GM19023 (cell line): ENCODE data around the gene GALNT7.
"Not testable (repeated sequence)": the region's sequence is repeated elsewhere in the genome, so short reads cannot be mapped to it uniquely, and the experiment has no call there.

Experiments
- ATAC-seq: cut with Tn5 transposase; IDR thresholded peaks from one replicate; pipeline ENCODE4 v1.9.1; 2021; ENCODE audit warnings: mild to moderate bottlenecking, moderate library complexity; ENCODE audit not compliant: unreplicated experiment

Gene GALNT7

GRCh38 chr4:173192375-173193162 lies 24.0 kb downstream of the GALNT7 start:
- no peak for ATAC-seq

- ATAC-seq = no peak
Observed at GRCh38 chr4:173194157-173194556, 25.5 kb downstream of the GALNT7 start.

GRCh38 chr4:173195109-173195508 lies 26.5 kb downstream of the GALNT7 start:
- ATAC-seq = no peak

DNA sequence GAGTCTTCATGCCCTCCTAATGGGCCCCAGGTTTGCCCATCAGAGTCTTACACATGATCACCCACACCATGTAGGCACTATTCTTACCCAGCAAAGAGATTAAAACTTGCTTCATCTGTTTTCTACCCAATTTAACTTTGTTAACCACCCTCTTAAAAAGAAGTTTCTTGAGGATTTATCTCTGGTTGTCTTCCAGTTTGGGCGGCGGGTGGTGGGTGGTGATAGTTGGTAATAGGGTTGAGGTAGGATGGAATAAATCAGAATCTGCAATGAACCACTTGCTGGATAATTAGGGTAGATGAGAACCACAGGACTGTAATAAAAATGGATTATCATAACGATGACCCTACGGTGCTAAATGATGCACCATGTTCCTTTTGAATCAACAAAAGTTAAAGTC lies 30.9 kb downstream of the GALNT7 start:
- no peak for ATAC-seq

DNA sequence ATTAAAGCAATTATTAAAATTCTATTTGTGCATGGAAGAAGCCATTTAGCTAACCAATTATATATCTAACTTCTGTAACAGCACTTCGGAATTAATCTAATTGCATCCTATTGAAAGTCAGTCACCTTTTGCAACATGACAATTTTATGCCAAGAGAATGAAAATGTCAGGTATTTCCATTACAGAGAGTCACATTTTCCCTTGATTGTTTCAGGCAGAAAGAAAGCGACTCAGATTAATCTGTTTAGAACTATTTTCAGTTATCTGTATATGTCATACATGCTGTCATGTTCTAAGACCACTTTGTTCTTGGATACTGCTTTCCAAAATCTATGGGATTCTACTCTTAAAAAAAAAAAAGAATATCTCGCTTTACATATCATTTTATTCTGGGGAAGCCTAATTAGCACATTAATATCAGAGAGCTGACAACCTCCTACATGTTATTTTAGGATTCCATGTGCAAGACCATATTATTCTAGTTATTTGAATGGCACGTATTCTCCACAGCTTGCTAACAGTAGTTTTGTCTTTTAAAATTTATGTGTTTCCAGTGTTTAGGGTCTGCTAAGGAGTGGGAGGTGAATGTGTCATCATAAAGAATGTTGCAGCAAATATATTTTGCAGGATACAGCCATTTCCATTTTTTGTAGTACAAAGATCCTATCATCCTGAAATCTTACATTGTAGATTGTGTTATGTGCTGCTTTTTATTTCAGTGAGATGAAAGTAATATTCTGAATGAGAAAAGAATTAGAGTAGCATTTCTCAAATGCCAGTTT lies 31.7 kb downstream of the GALNT7 start:
- no peak for ATAC-seq

- no peak for ATAC-seq
Observed at GRCh38 chr4:173202395-173202794, 33.8 kb downstream of the GALNT7 start.

- ATAC-seq = no peak
Observed at GRCh38 chr4:173205656-173206055, 37.0 kb downstream of the GALNT7 start.

GRCh38 chr4:173208420-173208819 lies 39.8 kb downstream of the GALNT7 start:
- ATAC-seq = no peak

DNA sequence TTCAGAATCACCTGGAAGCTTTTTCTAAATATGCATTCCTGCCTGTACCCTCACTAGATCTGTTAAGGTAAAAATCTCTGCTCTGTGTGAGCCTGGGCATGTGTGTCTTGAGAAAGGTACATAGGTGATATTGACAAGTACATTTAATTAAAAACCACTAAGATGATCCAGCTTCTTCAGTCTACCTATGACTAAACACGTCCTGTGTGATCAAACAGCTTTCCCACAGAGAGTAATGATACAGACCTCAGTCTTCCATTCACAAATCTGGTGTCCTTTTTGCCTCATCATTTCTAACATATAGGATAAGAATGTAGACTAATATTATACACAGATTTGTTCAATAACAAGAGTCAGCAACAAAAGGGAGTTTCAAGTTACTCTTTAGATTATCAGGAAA lies 42.6 kb downstream of the GALNT7 start:
- ATAC-seq = no peak

DNA sequence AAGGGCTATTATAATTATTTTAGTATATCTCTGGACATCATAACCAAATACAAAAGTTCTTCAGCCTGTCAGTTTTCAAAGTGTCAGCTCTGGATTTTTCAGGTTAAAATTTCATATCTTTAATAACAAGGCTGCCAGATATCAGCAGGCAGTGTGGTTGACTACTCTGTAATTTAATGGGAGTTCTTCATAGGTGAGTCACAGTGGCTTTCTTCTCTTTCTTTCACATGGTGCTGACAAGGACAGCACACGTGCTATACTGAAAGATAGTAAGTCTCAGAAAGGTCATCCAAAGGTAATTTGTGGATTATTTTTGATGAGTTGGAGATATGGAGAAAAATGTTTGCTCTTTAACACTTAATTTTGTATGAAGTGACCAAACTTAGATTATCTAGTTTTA lies 43.2 kb downstream of the GALNT7 start:
- no peak for ATAC-seq

- ATAC-seq = no peak
Observed at GRCh38 chr4:173212379-173212778, 43.8 kb downstream of the GALNT7 start.

DNA sequence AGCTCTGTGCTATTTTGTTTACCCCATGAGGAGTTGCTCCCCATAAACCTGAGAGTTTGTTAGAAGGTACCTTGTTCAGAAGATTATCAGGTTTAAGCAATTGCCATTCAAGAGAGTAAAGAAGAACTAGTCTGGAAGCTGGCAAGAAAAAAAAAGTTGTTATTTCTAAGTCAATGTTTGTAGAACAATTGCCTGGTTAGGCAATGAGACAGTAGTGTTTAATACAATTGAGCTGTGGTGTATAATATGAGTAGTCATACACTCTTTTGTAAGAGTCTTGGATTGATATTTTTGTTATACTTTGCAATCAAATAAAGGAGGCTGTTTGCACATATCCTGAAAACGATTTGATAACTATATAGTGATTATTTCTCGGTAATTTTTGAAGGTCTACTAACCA lies 44.7 kb downstream of the GALNT7 start:
- no peak for ATAC-seq

DNA sequence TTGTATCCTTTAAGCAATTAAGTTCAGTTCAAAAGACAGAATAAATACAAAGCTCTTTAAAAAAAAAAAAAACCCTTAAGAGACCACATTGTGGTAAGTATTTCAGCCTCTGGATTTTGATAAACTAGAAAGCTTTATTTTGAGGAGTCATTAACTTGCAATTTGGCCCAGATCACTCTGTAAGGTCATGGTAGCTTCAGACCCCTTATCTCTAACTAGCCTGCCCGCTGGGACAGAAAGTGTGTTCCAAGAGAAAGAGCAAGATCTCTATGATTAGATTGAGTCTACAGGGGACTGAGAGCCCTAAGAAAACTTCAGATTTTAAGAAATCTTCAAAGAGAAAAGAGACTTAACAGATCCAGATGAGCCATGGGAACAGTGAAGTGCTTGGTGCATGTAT lies 45.6 kb downstream of the GALNT7 start:
- no peak for ATAC-seq

- no peak for ATAC-seq
Observed at GRCh38 chr4:173214661-173215060, 46.0 kb downstream of the GALNT7 start.

- no peak for ATAC-seq
Observed at GRCh38 chr4:173217075-173217474, 48.5 kb downstream of the GALNT7 start.

DNA sequence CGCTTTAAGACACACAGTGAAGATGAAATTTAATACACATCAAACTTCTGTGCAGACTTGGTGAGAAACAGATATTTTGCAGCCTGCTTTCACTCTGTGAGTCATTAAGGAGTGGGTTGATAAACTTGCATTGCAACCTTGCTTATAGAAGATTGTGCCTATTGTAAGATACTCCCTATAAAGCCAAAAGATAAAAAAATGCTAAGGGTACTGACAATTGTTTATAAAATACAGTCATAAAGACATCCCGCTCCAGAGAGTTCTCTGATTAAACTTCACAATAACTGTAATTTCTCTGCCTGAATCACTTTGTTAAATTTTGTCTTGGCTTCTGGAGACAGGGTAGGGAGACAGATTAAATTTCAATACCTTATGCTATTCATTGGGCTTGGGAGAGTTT lies 49.1 kb downstream of the GALNT7 start:
- no peak for ATAC-seq

DNA sequence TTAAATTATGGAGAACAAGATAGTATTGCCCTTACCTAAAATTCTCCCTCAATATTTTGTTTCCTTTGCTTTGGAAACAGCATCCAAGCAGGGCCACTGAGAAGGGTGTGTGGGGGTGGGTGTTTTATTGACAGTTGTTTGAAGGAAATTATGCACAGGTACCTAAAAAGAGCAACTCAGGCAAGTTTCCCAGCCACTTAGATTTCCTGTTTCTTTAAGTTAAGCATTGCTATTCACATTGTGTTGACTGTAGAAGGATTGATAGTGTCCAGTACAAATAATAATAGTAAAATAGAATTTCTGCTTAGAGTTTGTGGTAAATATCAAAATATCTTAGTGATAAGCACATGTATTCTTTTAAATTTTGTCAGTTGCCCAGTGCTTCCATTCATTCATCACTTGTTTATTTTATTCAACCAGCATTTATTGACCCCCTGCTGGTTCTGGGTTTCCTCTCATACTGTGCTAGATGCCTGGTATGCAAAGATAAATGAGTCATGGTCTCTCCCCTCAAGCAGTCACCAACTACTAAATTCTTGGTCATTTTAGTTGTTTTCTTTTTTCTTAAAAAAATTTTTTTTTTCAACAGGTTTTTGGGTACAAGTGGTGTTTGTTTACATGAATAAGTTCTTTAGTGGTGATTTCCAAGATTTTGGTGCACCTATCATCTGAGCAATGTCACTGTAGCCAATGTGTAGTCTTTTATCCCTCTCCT lies 50.0 kb downstream of the GALNT7 start:
- no peak for ATAC-seq

GRCh38 chr4:173219126-173219437 lies 50.5 kb downstream of the GALNT7 start:
- ATAC-seq = not testable (repeated sequence)

- ATAC-seq = no peak
Observed at GRCh38 chr4:173223743-173224142, 55.1 kb downstream of the GALNT7 start.

- no peak for ATAC-seq
Observed at GRCh38 chr4:173226401-173226888, 57.8 kb downstream of the GALNT7 start.

DNA sequence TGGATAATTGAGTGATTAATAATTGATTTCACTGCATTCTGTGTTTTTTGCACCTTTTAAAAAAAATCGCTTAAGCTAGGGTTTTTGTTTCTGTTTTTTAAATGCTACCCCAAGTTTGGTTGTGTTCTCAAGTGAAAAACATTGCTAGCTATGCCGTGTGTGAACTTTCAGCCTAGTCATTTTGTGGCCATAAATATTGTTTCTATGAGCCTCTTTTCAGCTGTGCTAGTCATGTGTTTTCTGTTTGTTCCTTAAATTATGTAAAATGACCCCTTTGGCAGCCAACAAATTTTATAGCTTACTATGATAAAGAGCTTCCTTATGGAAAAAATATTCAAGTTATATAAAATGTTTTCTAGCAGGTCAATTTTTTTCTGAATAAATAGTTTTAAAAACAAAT lies 59.1 kb downstream of the GALNT7 start:
- no peak for ATAC-seq

DNA sequence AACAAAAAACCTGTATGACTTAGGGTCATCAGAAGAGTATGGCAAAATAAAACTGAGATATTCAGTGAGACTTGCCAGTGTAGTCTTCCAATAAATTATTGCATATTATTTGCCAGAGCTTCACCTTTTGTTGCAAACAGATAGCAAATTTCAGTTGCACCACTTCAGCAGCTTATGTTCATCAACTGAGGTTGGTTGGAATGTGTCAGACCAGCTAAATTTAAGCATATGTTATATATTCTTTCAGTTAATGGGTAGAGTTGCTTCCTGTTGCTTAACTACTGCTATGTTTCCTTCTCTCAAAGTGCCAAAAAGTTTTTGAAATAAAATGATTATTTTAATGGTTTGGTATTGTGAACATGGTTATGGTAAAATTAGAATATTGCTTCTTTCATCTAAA lies 61.5 kb downstream of the GALNT7 start:
- no peak for ATAC-seq
